G401.6 (cell line): ENCODE data around the gene HOMER1.
A peak's percentile ranks its signal among the peaks of the same experiment; 100 is the strongest.
"Not testable (repeated sequence)": the region's sequence is repeated elsewhere in the genome, so short reads cannot be mapped to it uniquely, and the experiment has no call there.

Experiments used
- FAIRE-seq: peaks from 2 replicates; lab custom pipeline; 2012; peaks lifted over from hg19 to GRCh38; lab: Jason Lieb, UNC

The HOMER1 gene

GRCh38 chr5:79416499-79416898, 97.4 kb downstream of the HOMER1 start:
- FAIRE-seq, result no peak

GRCh38 chr5:79413112-79413511, 100.8 kb downstream of the HOMER1 start:
- no peak for FAIRE-seq

- FAIRE-seq, result no peak
Observed at GRCh38 chr5:79408028-79408427, 105.9 kb downstream of the HOMER1 start.

- no peak for FAIRE-seq
Observed at GRCh38 chr5:79407591-79407990, 106.3 kb downstream of the HOMER1 start.

GRCh38 chr5:79401216-79401615, 112.7 kb downstream of the HOMER1 start:
- no peak for FAIRE-seq

DNA sequence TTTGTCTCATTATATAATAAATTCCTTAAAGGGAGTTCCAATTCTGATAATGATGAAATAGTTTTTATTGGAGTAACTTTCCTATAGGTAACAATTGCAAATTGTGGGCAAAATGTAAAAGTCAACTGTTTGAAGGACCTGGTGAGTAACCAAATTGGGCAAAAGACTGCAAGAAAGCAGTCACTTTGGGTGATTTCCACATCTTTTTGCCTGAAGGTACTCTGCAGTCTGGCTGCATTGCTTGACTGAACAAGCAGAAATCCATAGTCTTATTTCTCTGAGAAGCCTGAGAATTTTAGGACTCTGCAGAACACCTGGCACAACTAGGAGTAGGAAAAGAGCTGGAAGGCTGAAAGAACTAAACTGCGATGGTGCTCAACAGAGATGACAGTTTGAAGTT, 114.9 kb downstream of the HOMER1 start:
- FAIRE-seq, result no peak

GRCh38 chr5:79397080-79397479, 116.9 kb downstream of the HOMER1 start:
- FAIRE-seq, result no peak

GRCh38 chr5:79396265-79396664, 117.7 kb downstream of the HOMER1 start:
- FAIRE-seq, result peak; percentile 49

- FAIRE-seq, result no peak
Observed at GRCh38 chr5:79395296-79395695, 118.6 kb downstream of the HOMER1 start.

GRCh38 chr5:79392776-79393175, 121.2 kb downstream of the HOMER1 start:
- FAIRE-seq, result peak; percentile 51

DNA sequence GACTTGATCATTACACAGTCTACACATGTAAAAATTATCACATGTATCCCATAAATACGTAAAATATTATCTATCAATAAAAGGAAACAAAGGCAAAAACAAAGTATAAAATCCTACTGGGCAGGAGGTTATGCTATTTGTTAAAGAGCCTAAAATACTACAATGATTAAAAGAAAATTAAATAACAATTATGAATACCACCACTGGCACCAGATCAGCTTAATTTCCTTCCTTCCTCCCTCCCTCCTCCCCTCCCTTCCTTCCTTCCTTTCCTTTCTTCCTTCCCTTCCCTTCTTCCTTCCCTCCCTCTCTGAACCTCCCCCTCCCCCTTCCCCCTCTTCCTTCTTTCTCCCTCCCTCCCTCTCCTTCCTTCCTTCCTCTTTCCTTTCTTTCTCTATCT, 127.3 kb downstream of the HOMER1 start:
- FAIRE-seq, result no peak

- not testable (repeated sequence) for FAIRE-seq
Observed at GRCh38 chr5:79385126-79385525, 128.8 kb downstream of the HOMER1 start.

GRCh38 chr5:79378510-79379186, 135.3 kb downstream of the HOMER1 start:
- FAIRE-seq, result no peak

DNA sequence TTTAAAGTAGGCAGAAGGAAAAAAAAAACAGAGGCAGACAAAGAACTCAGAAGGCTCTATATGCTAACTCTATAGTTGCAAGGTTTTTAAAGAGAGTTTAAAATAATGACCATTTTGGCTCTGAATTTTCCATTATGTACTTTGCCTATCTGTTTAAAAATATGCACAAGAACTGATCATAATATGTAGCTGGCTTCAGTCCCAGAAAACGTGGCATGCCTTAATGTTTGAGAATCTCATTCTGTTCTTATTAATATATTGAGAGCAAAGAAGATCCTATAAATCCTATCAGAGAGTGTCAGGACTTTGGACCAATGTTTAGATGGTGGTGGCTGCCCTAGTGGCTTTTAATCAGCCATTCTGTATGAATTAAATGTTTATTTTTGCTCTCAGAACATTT, 156.5 kb downstream of the HOMER1 start:
- no peak for FAIRE-seq

DNA sequence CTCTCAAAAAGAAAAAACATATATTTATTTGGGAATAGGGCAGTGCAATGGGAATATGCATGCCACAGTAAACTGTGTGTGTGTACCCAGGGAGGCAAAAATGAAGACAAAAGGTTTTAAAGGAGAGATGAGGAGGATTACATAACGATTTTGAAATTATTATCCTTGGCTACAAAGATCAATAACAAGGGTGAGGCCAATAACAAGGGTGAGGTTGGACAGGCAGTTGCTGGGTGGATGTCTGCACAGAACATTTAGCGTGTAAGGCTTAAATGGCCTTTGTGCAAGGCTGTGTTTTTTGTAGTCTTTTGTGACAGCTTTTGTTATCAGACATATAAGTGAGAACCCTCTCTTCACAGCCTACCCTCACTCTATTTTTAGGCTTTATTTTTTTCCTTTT, 164.1 kb downstream of the HOMER1 start:
- no peak for FAIRE-seq

DNA sequence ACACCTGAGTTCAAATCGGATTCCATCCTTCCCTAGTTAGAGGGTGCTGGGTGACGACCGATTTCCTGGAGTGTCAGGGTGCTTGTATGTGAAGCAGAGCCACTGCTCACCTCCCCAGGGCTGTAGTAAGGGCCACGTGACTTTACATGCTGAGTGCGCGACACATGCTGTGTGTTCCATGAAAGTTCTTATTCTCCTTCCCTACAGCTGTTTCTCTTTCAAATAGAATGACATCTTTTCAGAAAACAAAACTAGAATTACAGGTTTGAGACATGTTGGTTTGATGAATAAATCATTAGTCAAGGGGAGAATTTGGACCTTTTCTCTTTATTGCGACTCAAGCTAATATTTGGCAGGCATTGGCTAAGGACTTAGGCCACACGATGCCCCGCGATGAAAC, 164.9 kb downstream of the HOMER1 start:
- FAIRE-seq, result no peak

GRCh38 chr5:79346420-79346824, 167.5 kb downstream of the HOMER1 start:
- no peak for FAIRE-seq

- no peak for FAIRE-seq
Observed at GRCh38 chr5:79333852-79334557, 179.9 kb downstream of the HOMER1 start.

GRCh38 chr5:79330071-79330470, 183.9 kb downstream of the HOMER1 start:
- FAIRE-seq, result no peak

DNA sequence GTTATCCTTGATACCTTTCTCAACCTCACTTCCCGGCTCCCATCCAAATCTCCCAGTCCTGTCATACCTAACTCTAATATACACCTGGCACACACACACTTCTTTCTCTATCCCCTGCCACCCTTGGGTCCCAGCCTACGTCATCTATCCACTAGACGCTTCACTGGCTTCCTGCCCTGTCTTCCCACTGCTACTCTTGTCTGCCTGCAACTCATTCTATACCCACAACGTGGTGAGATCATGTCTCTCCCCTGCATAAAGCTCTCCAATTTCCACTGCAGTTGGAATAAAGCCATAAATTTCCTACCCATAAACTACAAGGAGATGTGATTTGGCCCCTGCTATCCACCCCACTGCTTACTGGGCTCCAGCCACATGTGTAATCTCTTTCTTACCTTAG, 184.5 kb downstream of the HOMER1 start:
- FAIRE-seq, result no peak
